ENCODE measurements around the gene NYAP1. TPM values are rescaled to one million over a fixed set of nuclear protein-coding genes. Genes with fewer than 3 reads are reported as not detected.

Gene NYAP1
- total and polyA plus RNA-seq, 2 donors from 2014 or later: 0.41 to 0.69 TPM

- Histone ChIP-seq H3K9ac (ENCODE audit: low read length in 3 of 3) (peak overlapping the region in 2 of 3 donors; percentile 55 to 92), H3K4me1 (ENCODE audit: control insufficient read depth in 2 of 3, insufficient read depth in 2 of 3, low read depth in 1 of 3, low read length in 3 of 3) (peaks cover 2 to 27% (median 24%) of the 10 kb centered on the region in 3 donors), H3K27ac (ENCODE audit: low read depth in 2 of 2, low read length in 2 of 2) (peak overlapping the region; percentile 72 to 89), H3K36me3 (ENCODE audit: control insufficient read depth in 2 of 3, insufficient read depth in 3 of 3, low read length in 3 of 3) (peaks cover 0 to 9% (median 2%) of the 10 kb centered on the region in 3 donors), H3K27me3 (ENCODE audit: control insufficient read depth, insufficient read depth, low read length) (no peaks in the 10 kb centered on the region), H3K9me3 (ENCODE audit: control insufficient read depth in 2 of 3, insufficient read depth in 1 of 3, low read length in 3 of 3) (no peaks in the 10 kb centered on the region), H3K4me3 (ENCODE audit: low read length in 3 of 3) (peak overlapping the region; percentile 69 to 88 (median 87))
- no peak for TF ChIP-seq CTCF (IDR thresholded peaks at IDR 0.05; ENCODE audit: borderline replicate concordance, extremely low read depth, insufficient read depth)
- peak in 2 of 5 donors; percentile 81 for DNase-seq
- FAIRE-seq: no peak
- intact Hi-C loops (cut with DNase I): no loop called here
These were observed 5.9 kb upstream of the NYAP1 start for GRCh38 chr7:100477871-100478267.

- Histone ChIP-seq H3K27me3 (ENCODE audit: control insufficient read depth, insufficient read depth, low read length) (no peaks in the 10 kb centered on the region), H3K9me3 (ENCODE audit: control insufficient read depth in 2 of 3, insufficient read depth in 1 of 3, low read length in 3 of 3) (no peaks in the 10 kb centered on the region), H3K36me3 (ENCODE audit: control insufficient read depth in 2 of 3, insufficient read depth in 3 of 3, low read length in 3 of 3) (peaks cover 0 to 4% (median 0%) of the 10 kb centered on the region in 3 donors), H3K4me3 (ENCODE audit: low read length in 3 of 3) (peak within 1 kb of the TSS; percentile 72 to 88 (median 87)), H3K4me1 (ENCODE audit: control insufficient read depth in 2 of 3, insufficient read depth in 2 of 3, low read depth in 1 of 3, low read length in 3 of 3) (peaks cover 2 to 25% (median 25%) of the 10 kb centered on the region in 3 donors), H3K9ac (ENCODE audit: low read length in 3 of 3) (peak within 1 kb of the TSS; percentile 62 to 92 (median 90)), H3K27ac (ENCODE audit: low read depth in 2 of 2, low read length in 2 of 2) (peak within 1 kb of the TSS; percentile 87 to 89)
- FAIRE-seq (no peak), DNase-seq (peak; percentile 96 to 98 (median 97))
- TF ChIP-seq CTCF (IDR thresholded peaks at IDR 0.05; ENCODE audit: borderline replicate concordance, extremely low read depth, insufficient read depth): no peak
- intact Hi-C loops (cut with DNase I): no loop called here
These were observed 4.6 kb upstream of the NYAP1 start, which contains the start of gene TSC22D4 for GRCh38 chr7:100478958-100479660. TSS of gene TSC22D4 (minus strand) at chr7:100479214. CDS start at chr7:100478038, 1,176 bp downstream.

GRCh38 chr7:100481466-100481865, 2.3 kb upstream of the NYAP1 start:
- H3K4me3 ChIP-seq (ENCODE audit: low read length in 3 of 3): no peak overlapping the region
- H3K27me3 ChIP-seq (ENCODE audit: control insufficient read depth, insufficient read depth, low read length): no peaks in the 10 kb centered on the region
- no peak for TF ChIP-seq CTCF (IDR thresholded peaks at IDR 0.05; ENCODE audit: borderline replicate concordance, extremely low read depth, insufficient read depth)
- H3K9me3 ChIP-seq (ENCODE audit: control insufficient read depth in 2 of 3, insufficient read depth in 1 of 3, low read length in 3 of 3): no peaks in the 10 kb centered on the region
- FAIRE-seq: no peak
- peaks cover 2 to 17% (median 14%) of the 10 kb centered on the region in 3 donors for H3K4me1 ChIP-seq (ENCODE audit: control insufficient read depth in 2 of 3, insufficient read depth in 2 of 3, low read depth in 1 of 3, low read length in 3 of 3)
- no peak for DNase-seq
- intact Hi-C loops (cut with DNase I): no loop called here
- no peak overlapping the region for H3K27ac ChIP-seq (ENCODE audit: low read depth in 2 of 2, low read length in 2 of 2)
- H3K36me3 ChIP-seq (ENCODE audit: control insufficient read depth in 2 of 3, insufficient read depth in 3 of 3, low read length in 3 of 3): no peaks in the 10 kb centered on the region
- H3K9ac ChIP-seq (ENCODE audit: low read length in 3 of 3): no peak overlapping the region

Data from kidney (tissue), 14 donors.